Measurements from ENCODE around the gene SYNDIG1. TPM values are rescaled to one million over a fixed set of nuclear protein-coding genes. Genes with fewer than 3 reads are reported as not detected.

The SYNDIG1 gene
- total and polyA plus RNA-seq, 9 of the 15 experiments (the other 6 are each of a cell fraction or from before 2014, with no cell fraction given), result not detected

DNA sequence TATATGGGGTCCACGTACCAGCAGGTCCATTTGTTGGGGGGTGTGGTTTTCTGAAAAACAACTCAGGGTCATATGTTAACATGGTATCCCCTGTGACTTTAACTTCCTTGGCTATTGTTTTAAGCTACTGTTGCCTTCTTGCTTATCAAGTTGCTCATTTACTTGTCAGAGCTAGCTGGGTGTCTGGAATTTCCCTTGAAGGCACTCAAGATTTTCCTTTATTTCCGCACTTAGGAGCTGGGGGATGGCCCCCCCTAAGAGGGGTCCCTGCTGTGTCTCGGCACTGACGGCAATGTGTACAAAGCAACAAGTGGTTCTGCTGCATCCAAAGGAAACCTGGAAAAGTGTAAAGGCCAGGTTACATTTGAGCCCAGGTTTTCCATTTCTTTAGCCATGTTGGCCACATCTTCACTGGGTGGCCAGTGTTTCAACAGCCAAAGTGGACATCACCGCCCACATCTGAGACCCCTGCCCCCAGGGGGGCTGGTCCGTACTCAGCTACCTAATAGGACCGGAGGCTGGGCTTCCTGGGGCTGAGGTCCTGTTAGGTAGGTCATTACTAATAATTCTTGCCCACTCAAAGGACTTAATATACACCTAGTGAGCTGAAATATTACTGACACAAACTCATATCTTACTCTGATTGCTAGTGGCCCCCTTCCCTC lies 24.8 kb upstream of the SYNDIG1 start (continued):
- TF ChIP-seq, protein P1, sequence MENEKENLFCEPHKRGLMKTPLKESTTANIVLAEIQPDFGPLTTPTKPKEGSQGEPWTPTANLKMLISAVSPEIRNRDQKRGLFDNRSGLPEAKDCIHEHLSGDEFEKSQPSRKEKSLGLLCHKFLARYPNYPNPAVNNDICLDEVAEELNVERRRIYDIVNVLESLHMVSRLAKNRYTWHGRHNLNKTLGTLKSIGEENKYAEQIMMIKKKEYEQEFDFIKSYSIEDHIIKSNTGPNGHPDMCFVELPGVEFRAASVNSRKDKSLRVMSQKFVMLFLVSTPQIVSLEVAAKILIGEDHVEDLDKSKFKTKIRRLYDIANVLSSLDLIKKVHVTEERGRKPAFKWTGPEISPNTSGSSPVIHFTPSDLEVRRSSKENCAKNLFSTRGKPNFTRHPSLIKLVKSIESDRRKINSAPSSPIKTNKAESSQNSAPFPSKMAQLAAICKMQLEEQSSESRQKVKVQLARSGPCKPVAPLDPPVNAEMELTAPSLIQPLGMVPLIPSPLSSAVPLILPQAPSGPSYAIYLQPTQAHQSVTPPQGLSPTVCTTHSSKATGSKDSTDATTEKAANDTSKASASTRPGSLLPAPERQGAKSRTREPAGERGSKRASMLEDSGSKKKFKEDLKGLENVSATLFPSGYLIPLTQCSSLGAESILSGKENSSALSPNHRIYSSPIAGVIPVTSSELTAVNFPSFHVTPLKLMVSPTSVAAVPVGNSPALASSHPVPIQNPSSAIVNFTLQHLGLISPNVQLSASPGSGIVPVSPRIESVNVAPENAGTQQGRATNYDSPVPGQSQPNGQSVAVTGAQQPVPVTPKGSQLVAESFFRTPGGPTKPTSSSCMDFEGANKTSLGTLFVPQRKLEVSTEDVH (IDR thresholded peaks at IDR 0.05; ENCODE audit: low read depth, partially characterized antibody), result no peak
- TF ChIP-seq CREM (IDR thresholded peaks at IDR 0.05; ENCODE audit: low read depth), result no peak

DNA sequence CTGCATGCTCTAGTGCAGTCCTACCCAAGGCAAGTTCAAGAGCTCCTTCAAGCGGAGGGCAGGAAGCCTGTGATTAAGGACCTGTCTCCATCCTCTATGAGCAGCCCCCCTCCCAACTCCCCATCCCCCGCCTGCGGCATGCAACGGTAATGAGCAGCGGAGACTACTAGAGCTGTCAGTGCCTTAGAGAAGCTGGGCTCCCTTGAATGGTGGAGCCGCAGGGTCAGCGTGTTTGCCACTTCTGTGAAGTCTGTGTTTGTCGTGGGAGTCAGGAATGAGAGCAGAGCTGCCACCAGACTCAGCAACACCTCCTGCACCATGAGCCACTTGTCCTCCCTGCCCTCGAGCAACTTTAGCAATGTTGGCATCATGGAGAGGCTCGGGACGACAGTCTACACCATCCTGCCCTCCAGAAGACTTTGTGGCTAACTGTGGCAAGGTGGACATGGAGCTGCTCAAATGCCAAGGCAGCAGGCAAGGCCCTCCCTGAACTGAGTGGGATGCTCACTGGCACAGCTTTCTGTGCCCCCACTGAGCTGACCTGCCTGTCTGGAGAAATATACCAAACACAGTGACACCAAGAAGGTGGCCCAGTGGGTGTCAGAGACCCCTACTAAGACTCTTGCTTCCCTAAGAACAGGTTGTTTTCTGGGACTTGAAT lies 23.8 kb upstream of the SYNDIG1 start:
- BruUV-seq (replicated peaks), result no TSS peak
- no peaks in the 10 kb centered on the region for H3K9me1 ChIP-seq (ENCODE audit: control insufficient read depth, insufficient read depth, low read length)
- TF ChIP-seq, protein P2, sequence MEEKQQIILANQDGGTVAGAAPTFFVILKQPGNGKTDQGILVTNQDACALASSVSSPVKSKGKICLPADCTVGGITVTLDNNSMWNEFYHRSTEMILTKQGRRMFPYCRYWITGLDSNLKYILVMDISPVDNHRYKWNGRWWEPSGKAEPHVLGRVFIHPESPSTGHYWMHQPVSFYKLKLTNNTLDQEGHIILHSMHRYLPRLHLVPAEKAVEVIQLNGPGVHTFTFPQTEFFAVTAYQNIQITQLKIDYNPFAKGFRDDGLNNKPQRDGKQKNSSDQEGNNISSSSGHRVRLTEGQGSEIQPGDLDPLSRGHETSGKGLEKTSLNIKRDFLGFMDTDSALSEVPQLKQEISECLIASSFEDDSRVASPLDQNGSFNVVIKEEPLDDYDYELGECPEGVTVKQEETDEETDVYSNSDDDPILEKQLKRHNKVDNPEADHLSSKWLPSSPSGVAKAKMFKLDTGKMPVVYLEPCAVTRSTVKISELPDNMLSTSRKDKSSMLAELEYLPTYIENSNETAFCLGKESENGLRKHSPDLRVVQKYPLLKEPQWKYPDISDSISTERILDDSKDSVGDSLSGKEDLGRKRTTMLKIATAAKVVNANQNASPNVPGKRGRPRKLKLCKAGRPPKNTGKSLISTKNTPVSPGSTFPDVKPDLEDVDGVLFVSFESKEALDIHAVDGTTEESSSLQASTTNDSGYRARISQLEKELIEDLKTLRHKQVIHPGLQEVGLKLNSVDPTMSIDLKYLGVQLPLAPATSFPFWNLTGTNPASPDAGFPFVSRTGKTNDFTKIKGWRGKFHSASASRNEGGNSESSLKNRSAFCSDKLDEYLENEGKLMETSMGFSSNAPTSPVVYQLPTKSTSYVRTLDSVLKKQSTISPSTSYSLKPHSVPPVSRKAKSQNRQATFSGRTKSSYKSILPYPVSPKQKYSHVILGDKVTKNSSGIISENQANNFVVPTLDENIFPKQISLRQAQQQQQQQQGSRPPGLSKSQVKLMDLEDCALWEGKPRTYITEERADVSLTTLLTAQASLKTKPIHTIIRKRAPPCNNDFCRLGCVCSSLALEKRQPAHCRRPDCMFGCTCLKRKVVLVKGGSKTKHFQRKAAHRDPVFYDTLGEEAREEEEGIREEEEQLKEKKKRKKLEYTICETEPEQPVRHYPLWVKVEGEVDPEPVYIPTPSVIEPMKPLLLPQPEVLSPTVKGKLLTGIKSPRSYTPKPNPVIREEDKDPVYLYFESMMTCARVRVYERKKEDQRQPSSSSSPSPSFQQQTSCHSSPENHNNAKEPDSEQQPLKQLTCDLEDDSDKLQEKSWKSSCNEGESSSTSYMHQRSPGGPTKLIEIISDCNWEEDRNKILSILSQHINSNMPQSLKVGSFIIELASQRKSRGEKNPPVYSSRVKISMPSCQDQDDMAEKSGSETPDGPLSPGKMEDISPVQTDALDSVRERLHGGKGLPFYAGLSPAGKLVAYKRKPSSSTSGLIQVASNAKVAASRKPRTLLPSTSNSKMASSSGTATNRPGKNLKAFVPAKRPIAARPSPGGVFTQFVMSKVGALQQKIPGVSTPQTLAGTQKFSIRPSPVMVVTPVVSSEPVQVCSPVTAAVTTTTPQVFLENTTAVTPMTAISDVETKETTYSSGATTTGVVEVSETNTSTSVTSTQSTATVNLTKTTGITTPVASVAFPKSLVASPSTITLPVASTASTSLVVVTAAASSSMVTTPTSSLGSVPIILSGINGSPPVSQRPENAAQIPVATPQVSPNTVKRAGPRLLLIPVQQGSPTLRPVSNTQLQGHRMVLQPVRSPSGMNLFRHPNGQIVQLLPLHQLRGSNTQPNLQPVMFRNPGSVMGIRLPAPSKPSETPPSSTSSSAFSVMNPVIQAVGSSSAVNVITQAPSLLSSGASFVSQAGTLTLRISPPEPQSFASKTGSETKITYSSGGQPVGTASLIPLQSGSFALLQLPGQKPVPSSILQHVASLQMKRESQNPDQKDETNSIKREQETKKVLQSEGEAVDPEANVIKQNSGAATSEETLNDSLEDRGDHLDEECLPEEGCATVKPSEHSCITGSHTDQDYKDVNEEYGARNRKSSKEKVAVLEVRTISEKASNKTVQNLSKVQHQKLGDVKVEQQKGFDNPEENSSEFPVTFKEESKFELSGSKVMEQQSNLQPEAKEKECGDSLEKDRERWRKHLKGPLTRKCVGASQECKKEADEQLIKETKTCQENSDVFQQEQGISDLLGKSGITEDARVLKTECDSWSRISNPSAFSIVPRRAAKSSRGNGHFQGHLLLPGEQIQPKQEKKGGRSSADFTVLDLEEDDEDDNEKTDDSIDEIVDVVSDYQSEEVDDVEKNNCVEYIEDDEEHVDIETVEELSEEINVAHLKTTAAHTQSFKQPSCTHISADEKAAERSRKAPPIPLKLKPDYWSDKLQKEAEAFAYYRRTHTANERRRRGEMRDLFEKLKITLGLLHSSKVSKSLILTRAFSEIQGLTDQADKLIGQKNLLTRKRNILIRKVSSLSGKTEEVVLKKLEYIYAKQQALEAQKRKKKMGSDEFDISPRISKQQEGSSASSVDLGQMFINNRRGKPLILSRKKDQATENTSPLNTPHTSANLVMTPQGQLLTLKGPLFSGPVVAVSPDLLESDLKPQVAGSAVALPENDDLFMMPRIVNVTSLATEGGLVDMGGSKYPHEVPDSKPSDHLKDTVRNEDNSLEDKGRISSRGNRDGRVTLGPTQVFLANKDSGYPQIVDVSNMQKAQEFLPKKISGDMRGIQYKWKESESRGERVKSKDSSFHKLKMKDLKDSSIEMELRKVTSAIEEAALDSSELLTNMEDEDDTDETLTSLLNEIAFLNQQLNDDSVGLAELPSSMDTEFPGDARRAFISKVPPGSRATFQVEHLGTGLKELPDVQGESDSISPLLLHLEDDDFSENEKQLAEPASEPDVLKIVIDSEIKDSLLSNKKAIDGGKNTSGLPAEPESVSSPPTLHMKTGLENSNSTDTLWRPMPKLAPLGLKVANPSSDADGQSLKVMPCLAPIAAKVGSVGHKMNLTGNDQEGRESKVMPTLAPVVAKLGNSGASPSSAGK (IDR thresholded peaks at IDR 0.05), result no peak
- TF ChIP-seq ARID2 (IDR thresholded peaks at IDR 0.05), result no peak

More for the DNA sequence above, 23.8 kb upstream of the SYNDIG1 start:
- no peak for DNase-seq (ENCODE audit: extremely low read depth in 1 of 4, low spot score in 3 of 4)
- WGBS (ENCODE audit: insufficient coverage, low coverage, missing lambda C conversion rate), result 0% methylated on average over 5 of the region's 11 CpGs
- in situ Hi-C loops (cut with MboI), result no loop called here
- Histone ChIP-seq H3K4me3 (no peak overlapping the region), H2AFZ (ENCODE audit: low read depth, low read length) (no peak overlapping the region), H3K4me2 (ENCODE audit: insufficient read depth, low read length) (no peak overlapping the region), H3K9ac (ENCODE audit: insufficient read depth in 1 of 2, low read depth in 2 of 2, low read length in 2 of 2) (no peak overlapping the region), H4K20me1 (replicated peaks; ENCODE audit: control insufficient read depth, insufficient read depth, low read length) (no peaks in the 10 kb centered on the region), H3K4me1 (replicated peaks in 1 of 2; ENCODE audit: control insufficient read depth in 2 of 2, insufficient read depth in 2 of 2, low read length in 2 of 2) (no peaks in the 10 kb centered on the region), H3K27me3 (ENCODE audit: control insufficient read depth in 2 of 2, insufficient read depth in 2 of 2, low read length in 2 of 2) (no peaks in the 10 kb centered on the region), H3K79me2 (ENCODE audit: control insufficient read depth, insufficient read depth, low read length) (no peaks in the 10 kb centered on the region), H3K9me3 (replicated peaks; ENCODE audit: control insufficient read depth, insufficient read depth, low read depth, low read length) (no peaks in the 10 kb centered on the region), H3K36me3 (ENCODE audit: control insufficient read depth, insufficient read depth, low read length) (no peaks in the 10 kb centered on the region), H3K27ac (ENCODE audit: extremely low read depth, low read depth, low read length) (no peak overlapping the region)
- ChIA-PET POLR2A (interaction anchor here (0.9 kb wide), 1 partner anchor 16 kb away, joined by 3 read pairs; no protein-coding TSS in a partner anchor), CTCF (ENCODE audit: low intra/inter-chr PET ratio) (no interaction called here)
- intact Hi-C loops (cut with micrococcal nuclease), result no loop called here
- FAIRE-seq, result no peak
- no peak for ATAC-seq
